SK-N-SH (cell line): ENCODE results near the gene HAAO. TPM values are rescaled to one million over a fixed set of nuclear protein-coding genes. Genes with fewer than 3 reads are reported as not detected.

Experiments used
- CTCF ChIA-PET: fragments of 300-600, 350-600 bp; formaldehyde crosslinking; extraction: SDS; loops from one replicate; lab custom pipeline; 2021; lab: Yijun Ruan, JAX
- POLR2A ChIA-PET: fragments of 350-600 bp; sonication (Branson Sonifier 250); formaldehyde crosslinking; extraction: SDS; loops from one replicate; lab custom pipeline; 2020; ENCODE audit warnings: antibody characterized with exemption, inconsistent platforms; lab: Yijun Ruan, JAX
- DNase-seq: peaks from one replicate; pipeline ENCODE4 v3.0.0; 2012
- H2AFZ ChIP-seq: fragments of 200-600 bp; sonication (generic); 2 replicates; pipeline ENCODE4 v1.8.1; 2016; ENCODE audit warnings: antibody characterized with exemption, mild to moderate bottlenecking, low read depth
- H3F3A ChIP-seq: fragments of 200-600 bp; sonication (generic); replicated peaks from 2 replicates; pipeline ENCODE3; 2016; ENCODE audit warnings: antibody characterized with exemption, mild to moderate bottlenecking; ENCODE audit not compliant: insufficient read depth
- H3K27ac ChIP-seq, 2 experiments: fragments of 200-500 bp in 1 of 2; fragments of 200-600 bp in 1 of 2; sonication (Bioruptor generic) in 1 of 2; sonication (generic), shearing (Covaris generic) in 1 of 2; 2 replicates each; pipeline versions ENCODE4 v1.5.1 to v1.6.1; 2014 to 2016; ENCODE audit warnings: low read depth in 2 of 2, inconsistent platforms in 1 of 2, low read length in 1 of 2, mild to moderate bottlenecking in 1 of 2, mixed read lengths in 1 of 2
- H3K27me3 ChIP-seq: fragments of 200-600 bp; sonication (generic), shearing (Covaris generic); 2 replicates; pipeline ENCODE4 v1.6.1; 2016; ENCODE audit warnings: mixed run types; ENCODE audit not compliant: insufficient read depth
- H3K36me3 ChIP-seq, 2 experiments: fragments of 200-500 bp in 1 of 2; fragments of 200-600 bp in 1 of 2; sonication (Bioruptor generic) in 1 of 2; sonication (generic) in 1 of 2; replicated peaks in 1 of 2; 2 replicates each; pipeline versions ENCODE3 to v1.5.1; 2014 to 2016; ENCODE audit warnings: low read length in 1 of 2, mild to moderate bottlenecking in 1 of 2; ENCODE audit not compliant: insufficient read depth in 2 of 2, control insufficient read depth in 1 of 2
- H3K4me1 ChIP-seq, 2 experiments: fragments of 200-500 bp in 1 of 2; fragments of 200-600 bp in 1 of 2; sonication (Bioruptor generic) in 1 of 2; sonication (generic), shearing (Covaris generic) in 1 of 2; 2 replicates each; pipeline versions ENCODE4 v1.5.1 to v1.6.1; 2014 to 2016; ENCODE audit warnings: low read depth in 1 of 2, low read length in 1 of 2, mixed run types in 1 of 2; ENCODE audit not compliant: insufficient read depth in 2 of 2, control insufficient read depth in 1 of 2
- H3K4me2 ChIP-seq: fragments of 200-600 bp; sonication (generic), shearing (Covaris generic); 2 replicates; pipeline ENCODE4 v1.6.1; 2017; ENCODE audit warnings: mixed run types
- H3K4me3 ChIP-seq, 2 experiments: fragments of 200-500 bp in 1 of 2; fragments of 200-600 bp in 1 of 2; sonication (Bioruptor generic) in 1 of 2; sonication (generic), shearing (Covaris generic) in 1 of 2; 2 replicates each; pipeline versions ENCODE4 v1.5.1 to v1.8.1; 2014 to 2016; ENCODE audit warnings: low read depth in 2 of 2, inconsistent platforms in 1 of 2, low read length in 1 of 2, mild to moderate bottlenecking in 1 of 2, mixed read lengths in 1 of 2, moderate library complexity in 1 of 2
- H3K79me2 ChIP-seq: fragments of 200-600 bp; sonication (generic); 2 replicates; pipeline ENCODE4 v1.8.1; 2017; ENCODE audit warnings: mild to moderate bottlenecking; ENCODE audit not compliant: insufficient read depth
- H3K9ac ChIP-seq: fragments of 200-600 bp; sonication (generic); 2 replicates; pipeline ENCODE4 v1.6.1; 2017; ENCODE audit warnings: mixed run types
- H3K9me2 ChIP-seq: fragments of 200-600 bp; sonication (generic); 2 replicates; pipeline ENCODE4 v1.6.1; 2017; ENCODE audit warnings: mixed run types
- H3K9me3 ChIP-seq: fragments of 200-600 bp; sonication (generic); 2 replicates; pipeline ENCODE4 v1.6.1; 2017; ENCODE audit warnings: mixed run types, mild to moderate bottlenecking, moderate library complexity
- H4K20me1 ChIP-seq: fragments of 200-600 bp; sonication (generic); 2 replicates; pipeline ENCODE4 v1.6.1; 2017; ENCODE audit warnings: mild to moderate bottlenecking, mixed run types; ENCODE audit not compliant: insufficient read depth
- CHD2 ChIP-seq: fragments of 150-350 bp; IDR thresholded peaks from 2 replicates; pipeline ENCODE4 v1.6.1; 2018; ENCODE audit warnings: low read length; ENCODE audit not compliant: partially characterized antibody
- EP300 ChIP-seq, 2 experiments: IDR thresholded peaks; 2 replicates each; pipeline versions ENCODE4 v1.4.0 to v1.6.1; 2012; ENCODE audit warnings: borderline replicate concordance in 1 of 2, low read depth in 1 of 2, low read length in 1 of 2
- FOSL2 ChIP-seq: IDR thresholded peaks from 2 replicates; pipeline ENCODE4 v1.4.0; 2012; ENCODE audit warnings: low read depth, mild to moderate bottlenecking, moderate library complexity, borderline replicate concordance
- FOXJ3 ChIP-seq: sonication (generic); formaldehyde crosslinking; IDR thresholded peaks from 2 replicates; pipeline ENCODE4 v1.5.1; 2020; ENCODE audit warnings: mild to moderate bottlenecking, missing genetic modification reagents
- FOXM1 ChIP-seq: IDR thresholded peaks from 2 replicates; pipeline ENCODE4 v1.4.0; 2012; ENCODE audit warnings: low read depth, mild to moderate bottlenecking
- RAD21 ChIP-seq: IDR thresholded peaks from 2 replicates; pipeline ENCODE4 v1.6.1; 2012; ENCODE audit warnings: mild to moderate bottlenecking, low read length
- RXRA ChIP-seq: IDR thresholded peaks from 2 replicates; pipeline ENCODE4 v1.4.0; 2012; ENCODE audit warnings: low read depth, mild to moderate bottlenecking, borderline replicate concordance
- TCF12 ChIP-seq: IDR thresholded peaks from 2 replicates; pipeline ENCODE4 v1.4.0; 2012
- TEAD4 ChIP-seq: IDR thresholded peaks from 2 replicates; pipeline ENCODE4 v1.4.0; 2012; ENCODE audit warnings: mild to moderate bottlenecking, borderline replicate concordance; ENCODE audit not compliant: insufficient read depth
- WGBS: methylation state at CpG from one replicate; pipeline ENCODE4 v1.1.6; 2017; ENCODE audit warnings: low lambda C conversion rate; 5-methylcytosine and 5-hydroxymethylcytosine counted together
- polyA plus RNA-seq, 3 experiments: library from polyadenylated mRNA; depleted of rRNA; stranded (reverse); fragments of >200 nt; gene quantifications; 2 replicates each; pipeline ENCODE4 v1.2.3, GENCODE V29; 2012
- TF ChIP-seq, protein P1 (sequence below): fragments of 200-600 bp; sonication (generic); IDR thresholded peaks from 2 replicates; pipeline ENCODE4 v1.6.1; 2017; ENCODE audit warnings: antibody characterized with exemption, mild to moderate bottlenecking, moderate library complexity
- TF ChIP-seq, protein P2 (sequence below): IDR thresholded peaks from 2 replicates; pipeline ENCODE4 v1.4.0; 2012; ENCODE audit warnings: low read depth
- TF ChIP-seq, protein P3 (sequence below): IDR thresholded peaks from 2 replicates; pipeline ENCODE4; 2012
- TF ChIP-seq, protein P4 (sequence below): IDR thresholded peaks from 2 replicates; pipeline ENCODE4 v1.4.0; 2012; ENCODE audit warnings: low read depth, borderline replicate concordance
- TF ChIP-seq, protein P5 (sequence below): IDR thresholded peaks from 2 replicates; pipeline ENCODE4 v1.6.1; 2012; ENCODE audit warnings: mild to moderate bottlenecking, low read depth, low read length, moderate library complexity

HAAO gene
- polyA plus RNA-seq, 1 of the 3 experiments (the other 2 are of a cell fraction): not detected

DNA sequence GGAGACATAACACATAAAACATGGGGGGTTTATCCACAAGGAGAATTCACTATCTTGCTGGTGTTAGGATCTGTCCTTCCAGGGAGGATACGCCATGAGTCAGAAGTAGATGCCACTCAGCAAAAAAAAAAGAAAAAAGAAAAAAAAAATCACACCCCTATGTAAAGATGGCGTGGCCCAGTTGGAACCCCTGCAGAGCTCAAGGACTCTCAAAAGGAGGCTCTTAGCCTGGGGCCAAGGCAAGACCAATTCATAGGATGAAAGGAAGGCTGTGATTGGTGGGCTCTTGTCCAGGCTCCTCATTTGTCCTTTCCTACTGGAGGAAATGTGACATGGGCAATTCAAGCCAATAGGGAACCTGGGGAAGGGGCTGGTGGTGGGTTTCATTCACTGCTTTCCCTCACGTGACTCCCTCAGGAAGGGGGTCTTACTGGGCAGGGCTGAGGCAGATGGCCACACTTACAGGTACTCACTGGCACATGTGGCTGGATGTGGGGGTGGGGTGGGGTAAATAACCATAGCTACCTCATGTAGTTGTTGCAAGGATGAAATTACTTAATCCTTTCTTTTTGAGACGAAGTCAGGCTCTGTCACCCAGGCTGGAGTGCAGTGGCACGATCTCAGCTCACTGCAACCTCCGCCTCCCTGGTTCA, 38.7 kb upstream of the HAAO start:
- Histone ChIP-seq H3K9ac (no peak overlapping the region), H2AFZ (no peak overlapping the region), H4K20me1 (no peaks in the 10 kb centered on the region), H3K36me3 (no peaks in the 10 kb centered on the region), H3K27ac (no peak overlapping the region), H3K79me2 (no peaks in the 10 kb centered on the region), H3K4me1 (peaks cover 0 to 12% of the 10 kb centered on the region in 2 experiments; a peak in 1 of 4 replicates), H3K9me3 (no peaks in the 10 kb centered on the region), H3K4me2 (no peak overlapping the region)
- CTCF ChIA-PET: interaction anchor here (0.6 to 8.6 kb wide), 19 partner anchors 14 to 780 kb away, joined by 3 to 103 read pairs (median 9); no protein-coding TSS in a partner anchor
- no peak for DNase-seq
- POLR2A ChIA-PET: interaction anchor here (0.6 to 1.0 kb wide), 2 partner anchors 8 to 47 kb away, joined by 3 to 5 read pairs; no protein-coding TSS in a partner anchor
- TF ChIP-seq FOXM1: no peak
- no peak for TF ChIP-seq TEAD4
- TF ChIP-seq, protein P1, sequence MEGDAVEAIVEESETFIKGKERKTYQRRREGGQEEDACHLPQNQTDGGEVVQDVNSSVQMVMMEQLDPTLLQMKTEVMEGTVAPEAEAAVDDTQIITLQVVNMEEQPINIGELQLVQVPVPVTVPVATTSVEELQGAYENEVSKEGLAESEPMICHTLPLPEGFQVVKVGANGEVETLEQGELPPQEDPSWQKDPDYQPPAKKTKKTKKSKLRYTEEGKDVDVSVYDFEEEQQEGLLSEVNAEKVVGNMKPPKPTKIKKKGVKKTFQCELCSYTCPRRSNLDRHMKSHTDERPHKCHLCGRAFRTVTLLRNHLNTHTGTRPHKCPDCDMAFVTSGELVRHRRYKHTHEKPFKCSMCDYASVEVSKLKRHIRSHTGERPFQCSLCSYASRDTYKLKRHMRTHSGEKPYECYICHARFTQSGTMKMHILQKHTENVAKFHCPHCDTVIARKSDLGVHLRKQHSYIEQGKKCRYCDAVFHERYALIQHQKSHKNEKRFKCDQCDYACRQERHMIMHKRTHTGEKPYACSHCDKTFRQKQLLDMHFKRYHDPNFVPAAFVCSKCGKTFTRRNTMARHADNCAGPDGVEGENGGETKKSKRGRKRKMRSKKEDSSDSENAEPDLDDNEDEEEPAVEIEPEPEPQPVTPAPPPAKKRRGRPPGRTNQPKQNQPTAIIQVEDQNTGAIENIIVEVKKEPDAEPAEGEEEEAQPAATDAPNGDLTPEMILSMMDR: no peak
- no peak for TF ChIP-seq FOSL2
- TF ChIP-seq TCF12: no peak
- TF ChIP-seq RAD21: no peak
- TF ChIP-seq, protein P2, sequence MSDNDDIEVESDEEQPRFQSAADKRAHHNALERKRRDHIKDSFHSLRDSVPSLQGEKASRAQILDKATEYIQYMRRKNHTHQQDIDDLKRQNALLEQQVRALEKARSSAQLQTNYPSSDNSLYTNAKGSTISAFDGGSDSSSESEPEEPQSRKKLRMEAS: no peak
- TF ChIP-seq FOXJ3 (CRISPR knock-in tag): no peak
- TF ChIP-seq, protein P3, sequence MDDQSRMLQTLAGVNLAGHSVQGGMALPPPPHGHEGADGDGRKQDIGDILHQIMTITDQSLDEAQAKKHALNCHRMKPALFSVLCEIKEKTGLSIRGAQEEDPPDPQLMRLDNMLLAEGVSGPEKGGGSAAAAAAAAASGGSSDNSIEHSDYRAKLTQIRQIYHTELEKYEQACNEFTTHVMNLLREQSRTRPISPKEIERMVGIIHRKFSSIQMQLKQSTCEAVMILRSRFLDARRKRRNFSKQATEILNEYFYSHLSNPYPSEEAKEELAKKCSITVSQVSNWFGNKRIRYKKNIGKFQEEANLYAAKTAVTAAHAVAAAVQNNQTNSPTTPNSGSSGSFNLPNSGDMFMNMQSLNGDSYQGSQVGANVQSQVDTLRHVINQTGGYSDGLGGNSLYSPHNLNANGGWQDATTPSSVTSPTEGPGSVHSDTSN: no peak
- no peak for TF ChIP-seq RXRA
- TF ChIP-seq, protein P4, sequence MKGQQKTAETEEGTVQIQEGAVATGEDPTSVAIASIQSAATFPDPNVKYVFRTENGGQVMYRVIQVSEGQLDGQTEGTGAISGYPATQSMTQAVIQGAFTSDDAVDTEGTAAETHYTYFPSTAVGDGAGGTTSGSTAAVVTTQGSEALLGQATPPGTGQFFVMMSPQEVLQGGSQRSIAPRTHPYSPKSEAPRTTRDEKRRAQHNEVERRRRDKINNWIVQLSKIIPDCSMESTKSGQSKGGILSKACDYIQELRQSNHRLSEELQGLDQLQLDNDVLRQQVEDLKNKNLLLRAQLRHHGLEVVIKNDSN: no peak
- no peak for TF ChIP-seq CHD2
- no peak for TF ChIP-seq EP300 (IDR thresholded peaks at IDR 0.05; ENCODE audit: borderline replicate concordance in 1 of 2, low read depth in 1 of 2, low read length in 1 of 2)
- TF ChIP-seq, protein P5, sequence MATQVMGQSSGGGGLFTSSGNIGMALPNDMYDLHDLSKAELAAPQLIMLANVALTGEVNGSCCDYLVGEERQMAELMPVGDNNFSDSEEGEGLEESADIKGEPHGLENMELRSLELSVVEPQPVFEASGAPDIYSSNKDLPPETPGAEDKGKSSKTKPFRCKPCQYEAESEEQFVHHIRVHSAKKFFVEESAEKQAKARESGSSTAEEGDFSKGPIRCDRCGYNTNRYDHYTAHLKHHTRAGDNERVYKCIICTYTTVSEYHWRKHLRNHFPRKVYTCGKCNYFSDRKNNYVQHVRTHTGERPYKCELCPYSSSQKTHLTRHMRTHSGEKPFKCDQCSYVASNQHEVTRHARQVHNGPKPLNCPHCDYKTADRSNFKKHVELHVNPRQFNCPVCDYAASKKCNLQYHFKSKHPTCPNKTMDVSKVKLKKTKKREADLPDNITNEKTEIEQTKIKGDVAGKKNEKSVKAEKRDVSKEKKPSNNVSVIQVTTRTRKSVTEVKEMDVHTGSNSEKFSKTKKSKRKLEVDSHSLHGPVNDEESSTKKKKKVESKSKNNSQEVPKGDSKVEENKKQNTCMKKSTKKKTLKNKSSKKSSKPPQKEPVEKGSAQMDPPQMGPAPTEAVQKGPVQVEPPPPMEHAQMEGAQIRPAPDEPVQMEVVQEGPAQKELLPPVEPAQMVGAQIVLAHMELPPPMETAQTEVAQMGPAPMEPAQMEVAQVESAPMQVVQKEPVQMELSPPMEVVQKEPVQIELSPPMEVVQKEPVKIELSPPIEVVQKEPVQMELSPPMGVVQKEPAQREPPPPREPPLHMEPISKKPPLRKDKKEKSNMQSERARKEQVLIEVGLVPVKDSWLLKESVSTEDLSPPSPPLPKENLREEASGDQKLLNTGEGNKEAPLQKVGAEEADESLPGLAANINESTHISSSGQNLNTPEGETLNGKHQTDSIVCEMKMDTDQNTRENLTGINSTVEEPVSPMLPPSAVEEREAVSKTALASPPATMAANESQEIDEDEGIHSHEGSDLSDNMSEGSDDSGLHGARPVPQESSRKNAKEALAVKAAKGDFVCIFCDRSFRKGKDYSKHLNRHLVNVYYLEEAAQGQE: no peak
- TF ChIP-seq, all 33 proteins: peak for 0
- Histone ChIP-seq H3K9me2 (no peaks in the 10 kb centered on the region), H3K27me3 (no peaks in the 10 kb centered on the region), H3K4me3 (no peak overlapping the region), H3F3A (peaks cover 5% of the 10 kb centered on the region)
- 87% methylated on average over 6 of the region's 6 CpGs for WGBS
